ENCODE data around the gene SHROOM3.

The SHROOM3 gene

GRCh38 chr4:76691807-76692582, 257.0 kb downstream of the SHROOM3 start:
- no peak for TF ChIP-seq REST (IDR thresholded peaks at IDR 0.05; ENCODE audit: low read depth)
- no peak for TF ChIP-seq EP300 (IDR thresholded peaks at IDR 0.05; ENCODE audit: borderline replicate concordance)
- TF ChIP-seq TEAD4 (IDR thresholded peaks at IDR 0.05), result no peak
- no peak for TF ChIP-seq FOXM1 (IDR thresholded peaks at IDR 0.05; ENCODE audit: borderline replicate concordance, low read depth)
- no peak for TF ChIP-seq EGR1 (IDR thresholded peaks at IDR 0.05)
- TF ChIP-seq TAF1 (IDR thresholded peaks at IDR 0.05; ENCODE audit: low read depth), result no peak
- TF ChIP-seq YY1 (IDR thresholded peaks at IDR 0.05; ENCODE audit: low read depth), result no peak
- TF ChIP-seq ZBTB7A (IDR thresholded peaks at IDR 0.05; ENCODE audit: low read depth), result no peak
- no peak for TF ChIP-seq CREB1 (IDR thresholded peaks at IDR 0.05; ENCODE audit: low read depth)
- TF ChIP-seq NFIC (IDR thresholded peaks at IDR 0.05), result no peak
- TF ChIP-seq TCF12 (IDR thresholded peaks at IDR 0.05; ENCODE audit: low read depth), result no peak
- no peak for TF ChIP-seq USF1 (IDR thresholded peaks at IDR 0.05)
- TF ChIP-seq CEBPB (IDR thresholded peaks at IDR 0.05), result no peak
- TF ChIP-seq MAX (IDR thresholded peaks at IDR 0.05), result no peak
- TF ChIP-seq RAD21 (IDR thresholded peaks at IDR 0.05; ENCODE audit: low read depth), result no peak

GRCh38 chr4:76692761-76693160, 257.7 kb downstream of the SHROOM3 start:
- no peak for TF ChIP-seq REST (IDR thresholded peaks at IDR 0.05; ENCODE audit: low read depth)
- no peak for TF ChIP-seq RAD21 (IDR thresholded peaks at IDR 0.05; ENCODE audit: low read depth)
- no peak for TF ChIP-seq NFIC (IDR thresholded peaks at IDR 0.05)
- no peak for TF ChIP-seq CEBPB (IDR thresholded peaks at IDR 0.05)
- no peak for TF ChIP-seq TAF1 (IDR thresholded peaks at IDR 0.05; ENCODE audit: low read depth)
- TF ChIP-seq YY1 (IDR thresholded peaks at IDR 0.05; ENCODE audit: low read depth), result no peak
- TF ChIP-seq ZBTB7A (IDR thresholded peaks at IDR 0.05; ENCODE audit: low read depth), result no peak
- no peak for TF ChIP-seq EP300 (IDR thresholded peaks at IDR 0.05; ENCODE audit: borderline replicate concordance)
- no peak for TF ChIP-seq MAX (IDR thresholded peaks at IDR 0.05)
- TF ChIP-seq FOXM1 (IDR thresholded peaks at IDR 0.05; ENCODE audit: borderline replicate concordance, low read depth), result no peak
- TF ChIP-seq EGR1 (IDR thresholded peaks at IDR 0.05), result no peak
- no peak for TF ChIP-seq TCF12 (IDR thresholded peaks at IDR 0.05; ENCODE audit: low read depth)
- TF ChIP-seq TEAD4 (IDR thresholded peaks at IDR 0.05), result no peak
- TF ChIP-seq CREB1 (IDR thresholded peaks at IDR 0.05; ENCODE audit: low read depth), result no peak
- no peak for TF ChIP-seq USF1 (IDR thresholded peaks at IDR 0.05)

- TF ChIP-seq EGR1 (IDR thresholded peaks at IDR 0.05) (no peak), ZBTB7A (IDR thresholded peaks at IDR 0.05; ENCODE audit: low read depth) (no peak), CEBPB (IDR thresholded peaks at IDR 0.05) (no peak), TAF1 (IDR thresholded peaks at IDR 0.05; ENCODE audit: low read depth) (no peak)
Measured at GRCh38 chr4:76694056-76694455, 259.0 kb downstream of the SHROOM3 start.

- 0 out of 2 replicates have a peak, but pooled peaks have one; percentile 31 for TF ChIP-seq TEAD4 (IDR thresholded peaks at IDR 0.05)
- TF ChIP-seq FOXM1 (IDR thresholded peaks at IDR 0.05; ENCODE audit: borderline replicate concordance, low read depth), result no peak
- no peak for TF ChIP-seq EGR1 (IDR thresholded peaks at IDR 0.05)
Measured at GRCh38 chr4:76696109-76696508, 261.1 kb downstream of the SHROOM3 start.

GRCh38 chr4:76697129-76697803, 262.2 kb downstream of the SHROOM3 start:
- TF ChIP-seq MAX (IDR thresholded peaks at IDR 0.05) (no peak), USF1 (IDR thresholded peaks at IDR 0.05) (no peak), REST (IDR thresholded peaks at IDR 0.05; ENCODE audit: low read depth) (no peak), TAF1 (IDR thresholded peaks at IDR 0.05; ENCODE audit: low read depth) (no peak), EGR1 (IDR thresholded peaks at IDR 0.05) (no peak), TCF12 (IDR thresholded peaks at IDR 0.05; ENCODE audit: low read depth) (no peak), TEAD4 (IDR thresholded peaks at IDR 0.05) (no peak), YY1 (IDR thresholded peaks at IDR 0.05; ENCODE audit: low read depth) (no peak), ZBTB7A (IDR thresholded peaks at IDR 0.05; ENCODE audit: low read depth) (no peak), CEBPB (IDR thresholded peaks at IDR 0.05) (no peak), CREB1 (IDR thresholded peaks at IDR 0.05; ENCODE audit: low read depth) (no peak), EP300 (IDR thresholded peaks at IDR 0.05; ENCODE audit: borderline replicate concordance) (no peak), RAD21 (IDR thresholded peaks at IDR 0.05; ENCODE audit: low read depth) (no peak), NFIC (IDR thresholded peaks at IDR 0.05) (no peak), FOXM1 (IDR thresholded peaks at IDR 0.05; ENCODE audit: borderline replicate concordance, low read depth) (no peak)

Measured in Ishikawa (cell line).